HL-60 (cell line): ENCODE data around the gene ST6GALNAC4.

Source experiments
- DNase-seq, 2 experiments: peaks; one replicate each; pipeline ENCODE4 v3.0.0-alpha.2; 2010 to 2020; ENCODE audit warnings: low read depth in 1 of 2, low spot score in 1 of 2
- H3K27ac ChIP-seq: fragments of 250-450 bp; sonication (Bioruptor Pico); replicated peaks from 2 replicates; pipeline ENCODE4 v1.5.1; 2020; ENCODE audit warnings: mild to moderate bottlenecking, moderate library complexity
- H3K27me3 ChIP-seq: fragments of 250-450 bp; sonication (Bioruptor Pico); 2 replicates; pipeline ENCODE4 v1.5.1; 2021; ENCODE audit warnings: mild to moderate bottlenecking, moderate library complexity; ENCODE audit not compliant: insufficient read depth, poor library complexity, severe bottlenecking
- H3K4me3 ChIP-seq: replicated peaks from 2 replicates; pipeline ENCODE4 v1.5.1; 2011; ENCODE audit warnings: mild to moderate bottlenecking, control low read depth, low read length; ENCODE audit not compliant: insufficient read depth
- GABPA ChIP-seq: IDR thresholded peaks from 2 replicates; pipeline ENCODE4 v1.6.1; 2012; ENCODE audit warnings: low read depth
- POLR2AphosphoS5 ChIP-seq: IDR thresholded peaks from 2 replicates; pipeline ENCODE4 v1.6.1; 2012; ENCODE audit warnings: low read depth
- SPI1 ChIP-seq: IDR thresholded peaks from 2 replicates; pipeline ENCODE4 v1.6.1; 2012; ENCODE audit warnings: low read depth, mild to moderate bottlenecking, borderline replicate concordance
- TF ChIP-seq, protein P1 (sequence below): IDR thresholded peaks from 2 replicates; pipeline ENCODE4 v1.6.1; 2012; ENCODE audit warnings: low read depth; ENCODE audit not compliant: insufficient replicate concordance
- TF ChIP-seq, protein P2 (sequence below): IDR thresholded peaks from one replicate; pipeline ENCODE4 v1.5.1; 2011; ENCODE audit warnings: low read length, control low read depth, inconsistent platforms; ENCODE audit not compliant: insufficient read depth

The ST6GALNAC4 gene

DNA sequence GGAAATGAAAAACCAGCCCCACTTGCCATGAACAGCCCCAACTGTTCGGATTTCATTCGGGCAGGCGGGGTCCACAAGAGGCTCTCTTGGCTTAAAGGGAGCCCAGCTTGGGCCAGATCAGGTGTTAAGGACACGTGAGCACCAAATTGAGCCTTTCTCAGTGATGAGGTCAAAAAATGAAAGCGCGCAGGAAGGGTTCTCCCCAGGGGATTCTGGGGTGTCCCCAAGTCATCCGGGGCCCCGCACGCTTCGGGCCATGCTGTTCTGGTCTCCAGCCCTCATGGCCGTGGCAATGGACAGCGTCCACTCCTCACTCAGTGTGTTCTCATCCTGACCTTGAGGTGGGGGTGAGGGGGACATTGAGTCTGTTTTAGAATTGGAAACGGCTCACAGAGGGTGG, 50.3 kb downstream of the ST6GALNAC4 start:
- Histone ChIP-seq H3K27me3 (no peaks in the 10 kb centered on the region), H3K4me3 (no peak overlapping the region), H3K27ac (no peak overlapping the region)
- TF ChIP-seq POLR2AphosphoS5 (no peak), SPI1 (no peak), GABPA (no peak)
- TF ChIP-seq, protein P1, sequence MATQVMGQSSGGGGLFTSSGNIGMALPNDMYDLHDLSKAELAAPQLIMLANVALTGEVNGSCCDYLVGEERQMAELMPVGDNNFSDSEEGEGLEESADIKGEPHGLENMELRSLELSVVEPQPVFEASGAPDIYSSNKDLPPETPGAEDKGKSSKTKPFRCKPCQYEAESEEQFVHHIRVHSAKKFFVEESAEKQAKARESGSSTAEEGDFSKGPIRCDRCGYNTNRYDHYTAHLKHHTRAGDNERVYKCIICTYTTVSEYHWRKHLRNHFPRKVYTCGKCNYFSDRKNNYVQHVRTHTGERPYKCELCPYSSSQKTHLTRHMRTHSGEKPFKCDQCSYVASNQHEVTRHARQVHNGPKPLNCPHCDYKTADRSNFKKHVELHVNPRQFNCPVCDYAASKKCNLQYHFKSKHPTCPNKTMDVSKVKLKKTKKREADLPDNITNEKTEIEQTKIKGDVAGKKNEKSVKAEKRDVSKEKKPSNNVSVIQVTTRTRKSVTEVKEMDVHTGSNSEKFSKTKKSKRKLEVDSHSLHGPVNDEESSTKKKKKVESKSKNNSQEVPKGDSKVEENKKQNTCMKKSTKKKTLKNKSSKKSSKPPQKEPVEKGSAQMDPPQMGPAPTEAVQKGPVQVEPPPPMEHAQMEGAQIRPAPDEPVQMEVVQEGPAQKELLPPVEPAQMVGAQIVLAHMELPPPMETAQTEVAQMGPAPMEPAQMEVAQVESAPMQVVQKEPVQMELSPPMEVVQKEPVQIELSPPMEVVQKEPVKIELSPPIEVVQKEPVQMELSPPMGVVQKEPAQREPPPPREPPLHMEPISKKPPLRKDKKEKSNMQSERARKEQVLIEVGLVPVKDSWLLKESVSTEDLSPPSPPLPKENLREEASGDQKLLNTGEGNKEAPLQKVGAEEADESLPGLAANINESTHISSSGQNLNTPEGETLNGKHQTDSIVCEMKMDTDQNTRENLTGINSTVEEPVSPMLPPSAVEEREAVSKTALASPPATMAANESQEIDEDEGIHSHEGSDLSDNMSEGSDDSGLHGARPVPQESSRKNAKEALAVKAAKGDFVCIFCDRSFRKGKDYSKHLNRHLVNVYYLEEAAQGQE, result no peak
- TF ChIP-seq, protein P2, sequence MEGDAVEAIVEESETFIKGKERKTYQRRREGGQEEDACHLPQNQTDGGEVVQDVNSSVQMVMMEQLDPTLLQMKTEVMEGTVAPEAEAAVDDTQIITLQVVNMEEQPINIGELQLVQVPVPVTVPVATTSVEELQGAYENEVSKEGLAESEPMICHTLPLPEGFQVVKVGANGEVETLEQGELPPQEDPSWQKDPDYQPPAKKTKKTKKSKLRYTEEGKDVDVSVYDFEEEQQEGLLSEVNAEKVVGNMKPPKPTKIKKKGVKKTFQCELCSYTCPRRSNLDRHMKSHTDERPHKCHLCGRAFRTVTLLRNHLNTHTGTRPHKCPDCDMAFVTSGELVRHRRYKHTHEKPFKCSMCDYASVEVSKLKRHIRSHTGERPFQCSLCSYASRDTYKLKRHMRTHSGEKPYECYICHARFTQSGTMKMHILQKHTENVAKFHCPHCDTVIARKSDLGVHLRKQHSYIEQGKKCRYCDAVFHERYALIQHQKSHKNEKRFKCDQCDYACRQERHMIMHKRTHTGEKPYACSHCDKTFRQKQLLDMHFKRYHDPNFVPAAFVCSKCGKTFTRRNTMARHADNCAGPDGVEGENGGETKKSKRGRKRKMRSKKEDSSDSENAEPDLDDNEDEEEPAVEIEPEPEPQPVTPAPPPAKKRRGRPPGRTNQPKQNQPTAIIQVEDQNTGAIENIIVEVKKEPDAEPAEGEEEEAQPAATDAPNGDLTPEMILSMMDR, result no peak
- DNase-seq, result no peak

DNA sequence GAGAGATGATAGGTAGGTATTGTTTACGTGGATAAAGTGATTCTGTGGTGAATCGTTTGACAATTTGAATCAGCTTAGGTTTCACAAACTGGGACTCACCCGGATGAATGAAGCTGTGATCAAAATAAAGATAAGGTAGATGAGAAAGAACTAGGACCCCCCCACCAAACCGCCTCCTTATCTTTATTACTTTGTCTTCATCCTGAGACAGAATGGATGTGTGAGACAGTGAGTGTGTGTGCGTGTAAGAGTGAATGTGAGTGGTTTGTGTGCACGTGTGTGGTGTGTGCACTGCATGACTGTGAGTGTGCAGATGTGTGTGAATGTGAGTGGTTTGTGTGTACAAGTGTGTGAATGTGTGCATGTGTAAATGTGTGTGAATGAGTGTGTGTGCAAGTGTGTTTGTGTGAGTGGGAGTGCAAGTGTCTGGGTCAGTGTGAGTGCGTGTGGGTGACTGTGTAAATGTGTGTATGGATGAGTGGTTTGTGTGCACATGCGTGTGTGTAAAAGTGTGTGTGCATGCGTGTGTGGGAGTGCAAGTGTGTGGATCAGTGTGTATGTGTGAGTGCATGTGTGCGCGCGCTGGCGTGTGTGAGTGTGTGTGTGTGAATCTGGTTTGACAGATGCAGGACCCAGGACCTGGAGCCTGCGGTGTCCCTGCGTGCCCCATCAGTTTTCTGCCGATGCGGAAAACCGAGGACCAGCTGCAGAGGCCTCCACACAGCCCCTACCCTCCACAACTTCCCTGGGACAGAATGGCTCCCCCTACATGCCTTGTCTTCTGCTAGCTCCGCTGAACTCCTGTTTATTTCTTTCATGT, 51.0 kb downstream of the ST6GALNAC4 start:
- TF ChIP-seq POLR2AphosphoS5, result no peak
- TF ChIP-seq, protein P1, result no peak
- TF ChIP-seq, protein P2, result no peak
- TF ChIP-seq GABPA, result no peak
- no peak for TF ChIP-seq SPI1
- H3K27ac ChIP-seq, result peak overlapping the region; percentile 95; the same call in 1 of the 2 replicates
- H3K27me3 ChIP-seq, result no peaks in the 10 kb centered on the region
- no peak for DNase-seq
- H3K4me3 ChIP-seq, result no peak overlapping the region

DNA sequence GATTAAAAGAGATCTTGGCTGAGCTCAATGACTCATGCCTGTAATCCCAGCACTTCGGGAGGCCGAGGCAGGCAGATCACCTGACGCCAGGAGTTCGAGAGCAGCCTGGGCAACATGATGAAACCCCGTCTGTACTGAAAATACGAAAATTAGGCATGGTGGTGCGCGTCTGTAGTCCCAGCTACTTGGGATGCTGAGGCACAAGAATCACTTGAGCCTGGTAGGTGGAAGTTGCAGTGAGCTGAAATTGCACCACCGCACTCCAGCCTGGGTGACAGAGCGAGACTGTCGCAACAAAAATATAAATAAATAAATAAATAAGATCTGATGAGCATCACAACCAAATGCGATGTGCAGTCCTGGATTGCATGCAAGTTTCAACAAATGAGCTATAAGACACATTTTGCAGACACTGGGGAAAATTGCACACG, 53.6 kb downstream of the ST6GALNAC4 start:
- TF ChIP-seq SPI1 (no peak), GABPA (no peak)
- TF ChIP-seq, protein P1, result no peak
- TF ChIP-seq, protein P2, result no peak
- peak; percentile 55 to 80 for DNase-seq

More for the DNA sequence above, 53.6 kb downstream of the ST6GALNAC4 start:
- Histone ChIP-seq H3K27ac (peak overlapping the region; percentile 95), H3K27me3 (no peaks in the 10 kb centered on the region), H3K4me3 (no peak overlapping the region)
